H1 (cell line): ENCODE data around the gene CADM2. TPM values are rescaled to one million over a fixed set of nuclear protein-coding genes. Genes with fewer than 3 reads are reported as not detected.

Experiments
- CTCF ChIA-PET: fragments of 300-600 bp; sonication (Branson Sonifier 250); formaldehyde crosslinking; loops from one replicate; lab custom pipeline; 2021; ENCODE audit not compliant: partially characterized antibody; lab: Charles Lee
- POLR2A ChIA-PET: fragments of 300-600 bp; sonication (Branson Sonifier 250); formaldehyde crosslinking; loops from one replicate; lab custom pipeline; 2021; ENCODE audit warnings: inconsistent platforms; ENCODE audit not compliant: partially characterized antibody; lab: Charles Lee
- DNase-seq, 2 experiments: peaks; one replicate each; pipeline versions ENCODE4 v3.0.0 to v3.0.0-alpha.2; 2010 to 2022; ENCODE audit warnings: low spot score in 2 of 2, low read depth in 1 of 2, mixed read lengths in 1 of 2
- FAIRE-seq: peaks from 2 replicates; lab custom pipeline; 2011; peaks lifted over from hg19 to GRCh38; lab: Jason Lieb, UNC
- H2AFZ ChIP-seq: 2 replicates; pipeline ENCODE4 v1.8.1; 2012; ENCODE audit warnings: low read length, inconsistent platforms
- H2AK5ac ChIP-seq: 2 replicates; pipeline ENCODE4 v1.6.1; 2013; ENCODE audit warnings: low read depth, low read length
- H2BK120ac ChIP-seq: replicated peaks from 2 replicates; pipeline ENCODE3; 2013; ENCODE audit warnings: low read depth, low read length, inconsistent platforms
- H2BK12ac ChIP-seq: 2 replicates; pipeline ENCODE4 v1.6.1; 2013; ENCODE audit warnings: low read depth, low read length
- H2BK15ac ChIP-seq: 2 replicates; pipeline ENCODE4 v1.6.1; 2013; ENCODE audit warnings: low read length
- H2BK20ac ChIP-seq: 2 replicates; pipeline ENCODE4 v1.6.1; 2013; ENCODE audit warnings: low read length
- H2BK5ac ChIP-seq: 2 replicates; pipeline ENCODE4 v1.6.1; 2013; ENCODE audit warnings: low read depth, low read length
- H3K14ac ChIP-seq: 2 replicates; pipeline ENCODE4 v1.6.1; 2013; ENCODE audit warnings: inconsistent platforms; ENCODE audit not compliant: insufficient read length
- H3K18ac ChIP-seq: 2 replicates; pipeline ENCODE4 v1.6.1; 2013; ENCODE audit warnings: low read length; ENCODE audit errors: extremely low read depth
- H3K23ac ChIP-seq: 2 replicates; pipeline ENCODE4 v1.6.1; 2013; ENCODE audit warnings: inconsistent platforms; ENCODE audit not compliant: insufficient read length
- H3K23me2 ChIP-seq: 2 replicates; pipeline ENCODE4 v1.6.1; 2013; ENCODE audit warnings: low read depth, low read length
- H3K27ac ChIP-seq: 2 replicates; pipeline ENCODE4 v1.6.1; 2011; ENCODE audit warnings: low read depth, low read length, inconsistent platforms
- H3K27me3 ChIP-seq, 4 experiments: replicated peaks in 1 of 4; 1 replicate in 1 of 4; 2 replicates in 3 of 4; pipeline versions ENCODE4 v1.6.1 to v1.8.1; 2011 to 2013; ENCODE audit warnings: low read length in 3 of 4, mild to moderate bottlenecking in 3 of 4, inconsistent platforms in 2 of 4, mixed read lengths in 2 of 4, moderate library complexity in 1 of 4; ENCODE audit not compliant: control insufficient read depth in 3 of 4, insufficient read depth in 3 of 4; ENCODE audit errors: extremely low read depth in 1 of 4
- H3K36me3 ChIP-seq, 4 experiments: 2 replicates each; pipeline versions ENCODE4 v1.6.1 to v1.8.1; 2011 to 2013; ENCODE audit warnings: mild to moderate bottlenecking in 4 of 4, low read length in 3 of 4, moderate library complexity in 2 of 4, control low read depth in 1 of 4, inconsistent platforms in 1 of 4; ENCODE audit not compliant: insufficient read depth in 4 of 4, control insufficient read depth in 2 of 4
- H3K4ac ChIP-seq: replicated peaks from 2 replicates; pipeline ENCODE3; 2013; ENCODE audit warnings: low read length, low read depth, mixed read lengths, inconsistent platforms; ENCODE audit not compliant: insufficient read length
- H3K4me1 ChIP-seq, 4 experiments: replicated peaks in 1 of 4; 1 replicate in 1 of 4; 2 replicates in 3 of 4; pipeline versions ENCODE4 v1.6.1 to v1.8.1; 2011 to 2013; ENCODE audit warnings: low read length in 3 of 4, inconsistent platforms in 2 of 4, mixed read lengths in 1 of 4; ENCODE audit not compliant: insufficient read depth in 4 of 4, control insufficient read depth in 3 of 4
- H3K4me2 ChIP-seq, 2 experiments: 2 replicates each; pipeline versions ENCODE4 v1.6.1 to v1.8.1; 2011 to 2013; ENCODE audit warnings: low read depth in 2 of 2, low read length in 2 of 2, control low read depth in 1 of 2, inconsistent platforms in 1 of 2, mild to moderate bottlenecking in 1 of 2; ENCODE audit not compliant: insufficient read depth in 1 of 2
- H3K4me3 ChIP-seq, 4 experiments: fragments of 200-600, 300-600 bp in 1 of 4; sonication (generic), shearing (Covaris generic), sonication (Bioruptor Twin) in 1 of 4; 2 replicates each; pipeline versions ENCODE4 v1.5.1 to v1.8.1; 2011 to 2016; ENCODE audit warnings: low read length in 4 of 4, low read depth in 3 of 4, control low read depth in 2 of 4, inconsistent platforms in 2 of 4, mild to moderate bottlenecking in 2 of 4, mixed read lengths in 1 of 4, moderate library complexity in 1 of 4; ENCODE audit not compliant: insufficient read depth in 2 of 4; ENCODE audit errors: extremely low read depth in 1 of 4
- H3K56ac ChIP-seq: replicated peaks from 2 replicates; pipeline ENCODE3; 2013; ENCODE audit warnings: low read depth, mild to moderate bottlenecking, mixed read lengths, low read length, inconsistent platforms; ENCODE audit not compliant: insufficient read length
- H3K79me1 ChIP-seq: 2 replicates; pipeline ENCODE4 v1.6.1; 2013; ENCODE audit warnings: low read depth, low read length, control low read depth
- H3K79me2 ChIP-seq, 2 experiments: 2 replicates each; pipeline versions ENCODE4 v1.6.1 to v1.8.1; 2012 to 2013; ENCODE audit warnings: low read length in 2 of 2, mild to moderate bottlenecking in 2 of 2, inconsistent platforms in 1 of 2; ENCODE audit not compliant: insufficient read depth in 2 of 2, control insufficient read depth in 1 of 2
- H3K9ac ChIP-seq, 4 experiments: replicated peaks in 1 of 4; 1 replicate in 1 of 4; 2 replicates in 3 of 4; pipeline versions ENCODE4 v1.6.1 to v1.8.1; 2011 to 2013; ENCODE audit warnings: low read depth in 3 of 4, low read length in 3 of 4, control low read depth in 2 of 4, mild to moderate bottlenecking in 2 of 4, moderate library complexity in 2 of 4, inconsistent platforms in 1 of 4; ENCODE audit errors: extremely low read depth in 1 of 4
- H3K9me3 ChIP-seq, 2 experiments: 2 replicates each; pipeline versions ENCODE4 v1.6.1 to v1.8.1; 2012 to 2013; ENCODE audit warnings: mild to moderate bottlenecking in 2 of 2, moderate library complexity in 2 of 2, control low read depth in 1 of 2, inconsistent platforms in 1 of 2, low read depth in 1 of 2, low read length in 1 of 2, mixed read lengths in 1 of 2; ENCODE audit not compliant: insufficient read depth in 2 of 2
- H4K20me1 ChIP-seq, 2 experiments: replicated peaks in 1 of 2; 2 replicates each; pipeline versions ENCODE3 to v1.8.1; 2011 to 2013; ENCODE audit warnings: inconsistent platforms in 2 of 2, low read length in 2 of 2, mild to moderate bottlenecking in 1 of 2; ENCODE audit not compliant: insufficient read depth in 2 of 2, control insufficient read depth in 1 of 2
- H4K5ac ChIP-seq: 2 replicates; pipeline ENCODE4 v1.6.1; 2013; ENCODE audit warnings: low read length, low read depth, mixed read lengths, inconsistent platforms; ENCODE audit not compliant: insufficient read length
- H4K8ac ChIP-seq: 2 replicates; pipeline ENCODE4 v1.8.0; 2013; ENCODE audit warnings: mild to moderate bottlenecking, moderate library complexity, low read length, inconsistent platforms; ENCODE audit not compliant: insufficient read depth; ENCODE audit errors: extremely low read depth
- H4K91ac ChIP-seq: replicated peaks from 2 replicates; pipeline ENCODE3; 2013; ENCODE audit warnings: low read length, mixed read lengths, inconsistent platforms; ENCODE audit not compliant: insufficient read length
- CBX5 ChIP-seq: fragments of 300-800, 300-1000 bp; sonication (generic); IDR thresholded peaks from 2 replicates; pipeline ENCODE4 v1.7.1; 2016; ENCODE audit warnings: antibody characterized with exemption, low read length, low read depth
- ZNF274 ChIP-seq: IDR thresholded peaks from 2 replicates; pipeline ENCODE4 v1.7.0; 2012; ENCODE audit warnings: low read length, borderline replicate concordance; ENCODE audit errors: extremely low read depth
- WGBS, 2 experiments: shearing (Covaris generic) in 1 of 2; methylation state at CpG; one replicate each; pipeline versions ENCODE4 v1.1.6 to v1.1.7; 2013 to 2015; ENCODE audit warnings: low lambda C conversion rate in 2 of 2, mixed read lengths in 2 of 2, inconsistent platforms in 1 of 2, low coverage in 1 of 2, missing lambda C conversion rate in 1 of 2; ENCODE audit not compliant: insufficient replicate concordance in 2 of 2, insufficient coverage in 1 of 2, insufficient read length in 1 of 2; ENCODE audit errors: extremely low coverage in 1 of 2, missing lambda C conversion rate in 1 of 2; 5-methylcytosine and 5-hydroxymethylcytosine counted together
- polyA plus RNA-seq, 7 experiments: library from polyadenylated mRNA; depleted of rRNA in 3 of 7; stranded (reverse) in 5 of 7; unstranded in 2 of 7; fragments of >200 nt in 5 of 7; fragments of 200-250 nt in 2 of 7; gene quantifications; 1 replicate in 5 of 7; 2 replicates in 1 of 7; 4 replicates in 1 of 7; pipeline versions ENCODE4 v1.2.1 to v1.2.3, GENCODE V29; 2011 to 2013; ENCODE audit warnings: missing spikeins in 2 of 7, mixed read lengths in 2 of 7
- total RNA-seq: library from RNA; stranded (reverse); fragmentation: NEBNext Ultra II Directional; extraction: Animal tissue kit (Norgen Biotek cat#: 25700); gene quantifications from 2 replicates; pipeline ENCODE4 v1.2.1, GENCODE V29; 2021

Gene CADM2
- total and polyA plus RNA-seq, 2 of the 8 experiments (the other 6 are each of a cell fraction or from before 2014, with no cell fraction given), result 14.9 to 20.9 TPM

- no peak overlapping the region for H2AK5ac ChIP-seq
- no peak overlapping the region for H4K91ac ChIP-seq
- no peak overlapping the region for H4K8ac ChIP-seq
- no peak overlapping the region for H3K27ac ChIP-seq
- H2BK15ac ChIP-seq, result no peak overlapping the region
- no peak overlapping the region for H3K56ac ChIP-seq
- no peak overlapping the region for H2BK12ac ChIP-seq
- no peak overlapping the region for H3K4me2 ChIP-seq
- H3K14ac ChIP-seq, result no peak overlapping the region
- H3K27me3 ChIP-seq, result no peaks in the 10 kb centered on the region
- H3K23ac ChIP-seq, result no peak overlapping the region
- H2BK5ac ChIP-seq, result no peak overlapping the region
- H4K5ac ChIP-seq, result no peak overlapping the region
- H2BK20ac ChIP-seq, result no peak overlapping the region
- DNase-seq, result no peak
- no peaks in the 10 kb centered on the region for H3K36me3 ChIP-seq
- no peak overlapping the region for H2BK120ac ChIP-seq
- no peaks in the 10 kb centered on the region for H3K79me2 ChIP-seq
- 94% methylated on average over 1 of the region's 1 CpG; no CpG with 5 or more reads in 1 of the 2 experiments for WGBS, 2 experiments
- no peaks in the 10 kb centered on the region for H4K20me1 ChIP-seq
- no peak overlapping the region for H3K9ac ChIP-seq
- ChIA-PET CTCF (interaction anchor here (0.7 to 2.4 kb wide), 2 partner anchors 12 to 232 kb away, joined by 3 to 9 read pairs; no protein-coding TSS in a partner anchor), POLR2A (no interaction called here)
- H3K18ac ChIP-seq, result no peak overlapping the region
- H3K79me1 ChIP-seq, result no peaks in the 10 kb centered on the region
- H3K4me3 ChIP-seq, result no peak overlapping the region
- no peak overlapping the region for H3K4ac ChIP-seq
- no peaks in the 10 kb centered on the region; a peak in 1 of 7 replicates for H3K4me1 ChIP-seq
- H2AFZ ChIP-seq, result no peak overlapping the region
- H3K9me3 ChIP-seq, result no peaks in the 10 kb centered on the region
- no peak for TF ChIP-seq CBX5
- no peak for TF ChIP-seq ZNF274
- no peak for FAIRE-seq
- H3K23me2 ChIP-seq, result peaks cover 2% of the 10 kb centered on the region; the same call in 1 of the 2 replicates
Measured at GRCh38 chr3:85808755-85809154, 850.0 kb downstream of the CADM2 start.
